ENCODE measurements around the gene FADS3.

FADS3 gene

GRCh38 chr11:61839742-61840141 lies 51.6 kb downstream of the FADS3 start:
- no peak for DNase-seq (ENCODE audit: extremely low read depth in 1 of 2, low read depth in 1 of 2)

- DNase-seq (ENCODE audit: extremely low read depth in 1 of 2, low read depth in 1 of 2) = no peak
Observed at GRCh38 chr11:61838921-61839320, 52.4 kb downstream of the FADS3 start.

- no peak for DNase-seq (ENCODE audit: extremely low read depth in 1 of 2, low read depth in 1 of 2)
Observed at GRCh38 chr11:61838501-61838900, 52.8 kb downstream of the FADS3 start.

GRCh38 chr11:61837411-61838005 lies 53.8 kb downstream of the FADS3 start:
- DNase-seq (ENCODE audit: extremely low read depth in 1 of 2, low read depth in 1 of 2) = no peak

- no peak for DNase-seq (ENCODE audit: extremely low read depth in 1 of 2, low read depth in 1 of 2)
Observed at GRCh38 chr11:61836193-61836592, 55.2 kb downstream of the FADS3 start.

GRCh38 chr11:61834278-61835048 lies 56.9 kb downstream of the FADS3 start:
- peak in 1 of 2 donors; percentile 15 for DNase-seq (ENCODE audit: extremely low read depth in 1 of 2, low read depth in 1 of 2)

GRCh38 chr11:61833926-61834277 lies 57.4 kb downstream of the FADS3 start:
- DNase-seq (ENCODE audit: extremely low read depth in 1 of 2, low read depth in 1 of 2) = no peak

GRCh38 chr11:61833471-61833870 lies 57.9 kb downstream of the FADS3 start:
- no peak for DNase-seq (ENCODE audit: extremely low read depth in 1 of 2, low read depth in 1 of 2)

- no peak for DNase-seq (ENCODE audit: extremely low read depth in 1 of 2, low read depth in 1 of 2)
Observed at GRCh38 chr11:61832754-61833153, 58.6 kb downstream of the FADS3 start.

GRCh38 chr11:61832207-61832606 lies 59.1 kb downstream of the FADS3 start:
- no peak for DNase-seq (ENCODE audit: extremely low read depth in 1 of 2, low read depth in 1 of 2)

GRCh38 chr11:61830237-61831105 lies 60.9 kb downstream of the FADS3 start:
- DNase-seq (ENCODE audit: extremely low read depth in 1 of 2, low read depth in 1 of 2) = no peak

GRCh38 chr11:61829806-61830205 lies 61.5 kb downstream of the FADS3 start:
- no peak for DNase-seq (ENCODE audit: extremely low read depth in 1 of 2, low read depth in 1 of 2)

GRCh38 chr11:61828629-61829407 lies 62.5 kb downstream of the FADS3 start:
- DNase-seq (ENCODE audit: extremely low read depth in 1 of 2, low read depth in 1 of 2) = no peak

- no peak for DNase-seq (ENCODE audit: extremely low read depth in 1 of 2, low read depth in 1 of 2)
Observed at GRCh38 chr11:61828379-61828628, 63.0 kb downstream of the FADS3 start.

GRCh38 chr11:61827571-61828378 lies 63.6 kb downstream of the FADS3 start, which contains the start of gene FADS2:
TSS of gene FADS2 (plus strand) at chr11:61828300. CDS start at chr11:61828391, 91 bp downstream.
- DNase-seq (ENCODE audit: extremely low read depth in 1 of 2, low read depth in 1 of 2) = peak in 1 of 2 donors; percentile 45

GRCh38 chr11:61826930-61827570 lies 64.3 kb downstream of the FADS3 start:
- DNase-seq (ENCODE audit: extremely low read depth in 1 of 2, low read depth in 1 of 2) = no peak

Measured in activated CD8-positive, alpha-beta memory T cell treated with anti-CD3 and anti-CD28 coated beads for 1 hour (primary cell).